GM15510 (cell line): ENCODE data around the gene LRRC8C.

ENCODE experiments used
- POLR2A ChIP-seq: IDR thresholded peaks from 3 replicates; pipeline ENCODE4 v1.6.1; 2011; ENCODE audit warnings: borderline replicate concordance; ENCODE audit not compliant: insufficient read length; ENCODE audit errors: extremely low read depth

The LRRC8C gene

GRCh38 chr1:89732643-89733222, 99.8 kb downstream of the LRRC8C start:
- no peak for TF ChIP-seq POLR2A

DNA sequence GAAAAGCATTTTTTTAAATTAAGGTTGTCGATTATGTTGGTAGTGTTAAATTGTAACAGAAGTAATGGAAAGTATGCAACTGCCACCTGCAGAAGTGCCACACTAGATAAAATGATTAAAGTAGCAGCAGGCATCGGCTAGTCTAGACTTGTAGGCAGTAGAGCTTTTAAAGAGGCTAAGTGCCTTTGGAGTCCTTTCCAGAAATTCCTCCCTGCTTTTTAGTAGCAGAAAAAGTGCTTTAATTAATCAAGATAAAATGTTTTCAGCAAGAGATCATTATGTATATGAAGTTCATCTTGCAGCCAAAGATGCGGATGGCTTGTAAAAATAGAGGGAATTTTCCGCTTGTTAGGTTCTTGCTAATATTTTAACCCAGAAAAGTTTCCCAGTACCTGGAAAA, 100.8 kb downstream of the LRRC8C start:
- TF ChIP-seq POLR2A = no peak

- no peak for TF ChIP-seq POLR2A
Measured at GRCh38 chr1:89734442-89734841, 101.5 kb downstream of the LRRC8C start.

DNA sequence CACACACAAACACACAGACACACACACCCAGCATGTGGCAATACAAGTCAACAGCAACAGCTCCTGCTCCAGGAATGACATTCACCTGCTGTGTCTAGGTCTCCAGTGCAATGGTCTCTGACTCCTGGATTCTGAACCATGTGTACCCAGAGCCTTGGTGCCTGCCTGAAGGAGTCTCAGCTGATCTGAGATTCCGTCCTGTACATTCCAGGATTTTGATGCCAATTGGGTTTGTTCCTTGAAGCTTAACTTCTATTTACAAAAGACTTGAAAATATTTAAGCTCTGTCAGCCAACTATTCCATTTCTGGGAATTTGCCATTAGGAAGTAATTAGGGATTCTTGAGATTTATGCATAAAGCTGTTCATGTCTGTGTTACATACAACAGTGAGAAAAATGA, 102.6 kb downstream of the LRRC8C start:
- no peak for TF ChIP-seq POLR2A

DNA sequence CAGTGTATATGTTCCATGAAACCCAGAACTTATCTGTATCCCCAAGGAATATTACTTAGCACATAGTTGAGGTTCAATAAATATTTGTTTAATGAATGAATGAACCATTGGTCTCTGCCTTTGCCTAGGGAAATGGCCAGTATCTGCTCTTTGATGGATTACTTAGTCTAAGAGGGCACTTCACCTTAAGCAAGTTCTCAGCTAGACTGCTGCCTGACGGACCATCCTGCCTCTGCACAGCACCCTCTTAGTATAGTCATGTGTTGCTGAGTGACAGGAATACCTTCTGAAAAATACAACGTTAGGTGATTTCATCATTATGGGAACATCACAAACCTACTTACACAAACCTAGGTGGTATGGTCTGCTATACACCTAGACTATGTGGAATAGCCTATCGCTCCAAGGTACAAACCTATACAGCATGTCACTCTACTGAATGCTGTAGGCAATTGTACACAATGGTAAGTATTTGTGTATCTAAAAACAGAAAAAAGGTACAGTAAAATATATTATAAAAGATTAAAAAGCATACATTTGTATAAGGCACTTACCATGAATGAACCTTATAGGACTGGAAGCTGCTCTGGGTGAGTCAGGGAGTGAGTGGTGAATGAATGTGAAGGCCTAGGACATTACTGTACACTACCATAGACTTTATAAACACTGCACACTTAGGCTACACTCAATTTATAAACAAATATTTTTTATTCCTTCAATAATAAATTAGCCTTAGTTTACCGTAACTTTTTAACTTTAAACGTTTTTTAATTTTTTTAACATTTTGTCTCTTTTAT, 104.2 kb downstream of the LRRC8C start:
- no peak for TF ChIP-seq POLR2A

DNA sequence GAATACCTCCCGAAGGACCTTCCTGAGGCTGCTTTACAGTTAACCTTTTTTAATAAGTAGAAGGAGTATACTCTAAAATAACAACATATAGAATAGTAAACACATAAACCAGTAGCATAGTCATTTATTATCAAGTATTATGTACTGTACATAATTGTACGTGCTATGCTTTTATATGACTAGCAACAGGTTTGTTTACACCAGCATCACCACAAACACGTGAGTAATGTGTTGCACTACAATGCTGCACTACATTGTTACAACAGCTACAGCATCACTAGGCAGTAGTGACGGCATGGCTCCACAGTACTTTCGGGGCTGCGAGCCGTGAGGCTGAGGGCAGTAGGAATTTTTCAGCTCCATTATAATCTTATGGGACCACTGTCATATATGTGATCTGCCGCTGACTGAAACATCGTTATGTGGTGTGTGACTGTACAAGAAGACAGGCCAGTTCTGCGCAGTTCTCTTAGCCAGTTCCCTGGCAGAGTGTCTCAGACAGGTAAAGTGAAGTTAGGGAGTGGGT, 105.1 kb downstream of the LRRC8C start:
- no peak for TF ChIP-seq POLR2A

DNA sequence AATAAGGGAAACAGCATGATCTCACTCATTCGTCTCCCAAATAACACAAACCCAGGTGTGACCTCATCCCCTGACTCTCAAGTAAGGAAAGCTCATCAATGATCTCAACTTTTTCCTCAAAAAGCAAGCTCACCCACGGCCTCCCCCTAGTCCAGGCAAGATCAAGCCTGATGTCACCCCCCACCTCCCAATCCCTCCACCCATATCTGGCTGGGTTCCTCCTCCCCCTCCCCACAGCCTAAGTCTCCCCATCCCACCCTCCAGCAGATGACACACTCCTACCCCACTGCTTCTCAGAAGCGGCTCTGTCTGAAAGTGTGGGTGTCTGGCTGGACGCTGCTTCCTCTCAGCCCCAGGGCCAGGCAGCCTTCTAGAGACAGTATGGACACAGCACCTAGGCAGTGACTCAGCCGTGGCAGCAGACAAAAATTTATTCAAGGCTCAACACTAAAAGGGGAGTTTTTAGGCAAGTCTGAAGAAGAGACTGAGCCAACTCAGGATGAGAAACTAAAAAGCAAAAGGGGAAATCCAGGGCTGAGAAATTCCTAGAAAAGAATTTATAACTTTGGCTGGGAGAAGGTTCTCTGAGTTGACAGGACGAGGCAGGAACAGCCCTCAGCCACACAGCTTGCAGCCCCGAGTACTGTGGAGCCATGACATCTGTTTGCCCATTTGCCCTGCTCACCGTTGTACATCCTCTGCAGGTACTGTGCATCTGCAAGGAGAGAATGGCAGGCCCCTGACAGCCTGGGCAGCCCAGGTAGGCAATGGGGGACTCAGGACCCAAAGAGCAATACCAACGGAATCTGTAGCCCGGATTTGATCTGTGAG, 106.3 kb downstream of the LRRC8C start:
- TF ChIP-seq POLR2A = no peak

GRCh38 chr1:89739844-89740216, 106.9 kb downstream of the LRRC8C start:
- TF ChIP-seq POLR2A = no peak

- TF ChIP-seq POLR2A = no peak
Measured at GRCh38 chr1:89743788-89744187, 110.9 kb downstream of the LRRC8C start.

DNA sequence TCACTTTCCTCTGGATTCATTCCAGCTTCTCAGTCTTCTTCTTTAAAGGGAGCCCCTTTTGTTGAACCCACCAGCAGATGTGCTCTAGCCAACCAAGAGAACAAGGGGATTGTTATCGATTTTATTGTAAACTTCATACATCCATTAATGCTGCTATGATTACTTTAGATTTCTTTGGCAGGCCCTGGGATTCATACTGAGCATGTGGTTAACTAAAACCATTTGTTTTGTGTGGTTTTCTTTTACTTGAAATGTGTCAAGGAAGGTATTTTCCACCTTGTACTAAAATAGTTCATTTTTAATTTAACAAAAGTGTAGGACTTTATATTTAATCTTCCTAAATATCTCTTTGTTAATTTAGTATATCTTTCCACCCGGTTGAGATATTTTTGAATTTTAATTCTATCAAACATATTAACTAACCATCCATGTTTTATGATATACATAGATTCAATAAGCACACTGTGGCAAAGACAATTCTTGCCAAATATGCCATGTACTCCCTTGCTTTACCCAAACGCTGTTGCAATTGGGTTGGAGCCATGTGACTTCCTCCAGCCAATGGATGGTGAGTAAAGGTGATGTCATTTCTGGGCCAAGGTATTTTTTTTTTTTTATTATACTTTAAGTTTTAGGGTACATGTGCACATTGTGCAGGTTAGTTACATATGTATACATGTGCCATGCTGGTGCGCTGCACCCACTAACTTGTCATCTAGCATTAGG, 113.7 kb downstream of the LRRC8C start:
- TF ChIP-seq POLR2A = no peak

GRCh38 chr1:89753761-89754160, 120.8 kb downstream of the LRRC8C start:
- TF ChIP-seq POLR2A = no peak

DNA sequence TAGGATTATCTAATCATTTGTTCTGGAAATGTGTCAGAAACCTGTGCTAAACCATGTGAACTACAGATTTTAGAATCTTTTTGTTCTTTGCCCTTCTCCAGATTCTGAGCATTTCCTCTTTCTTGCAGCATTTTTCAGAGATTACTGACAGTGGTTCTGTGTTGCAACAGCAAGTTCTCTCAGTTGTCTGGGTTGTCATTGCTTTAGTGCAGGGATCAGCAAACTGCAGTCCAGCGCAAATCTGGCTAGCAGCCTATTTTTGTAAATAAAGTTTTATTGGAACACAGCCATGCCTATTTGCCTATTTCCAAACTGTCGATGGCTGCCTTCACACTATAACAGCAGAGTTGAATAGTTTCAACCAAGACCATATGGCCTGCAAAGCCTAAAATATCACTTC, 121.6 kb downstream of the LRRC8C start:
- TF ChIP-seq POLR2A = no peak

GRCh38 chr1:89755591-89755990, 122.7 kb downstream of the LRRC8C start:
- no peak for TF ChIP-seq POLR2A

- TF ChIP-seq POLR2A = no peak
Measured at GRCh38 chr1:89757532-89757931, 124.6 kb downstream of the LRRC8C start.

GRCh38 chr1:89758156-89758555, 125.2 kb downstream of the LRRC8C start:
- no peak for TF ChIP-seq POLR2A

DNA sequence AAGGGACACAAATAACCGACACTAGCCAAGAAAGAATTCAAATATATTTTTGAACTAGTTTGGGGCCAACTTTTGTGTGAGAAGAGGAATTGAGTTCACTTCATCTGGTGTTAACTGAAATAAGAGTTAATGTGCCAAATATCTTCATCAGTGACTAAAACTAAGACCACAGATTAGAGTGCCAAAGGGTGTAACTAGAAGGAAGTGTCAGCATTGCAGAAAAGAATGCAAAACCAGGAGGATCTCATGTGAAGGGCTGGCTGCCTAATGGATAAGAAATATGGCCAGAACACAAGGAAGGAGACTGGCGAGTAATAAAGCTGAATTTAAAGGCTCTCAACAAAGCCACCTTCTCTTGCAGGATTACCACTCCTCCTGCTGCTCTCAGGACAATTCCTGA, 126.1 kb downstream of the LRRC8C start:
- TF ChIP-seq POLR2A = no peak

GRCh38 chr1:89760496-89760895, 127.6 kb downstream of the LRRC8C start:
- TF ChIP-seq POLR2A = no peak
